Measurements from ENCODE around the gene ZNFX1. TPM values are rescaled to one million over a fixed set of nuclear protein-coding genes. Genes with fewer than 3 reads are reported as not detected.

ZNFX1 gene
- total RNA-seq = 10 to 100 TPM; 14.5 to 39.6 (median 31.1) TPM
- polyA plus RNA-seq = 10 to 100 TPM; 10.7 to 21.9 (median 10.7) TPM
- long read RNA-seq, donor 1 = 0 reads
- long read RNA-seq, donor 2 = 0 reads
- long read RNA-seq, donor 3, partial matches to known transcripts = 109 of 381 reads
- long read RNA-seq, donor 3, other reads (novel, unspliced or antisense) = 272 of 381 reads
- long read RNA-seq, donor 4, partial matches to known transcripts = 10 of 14 reads
- long read RNA-seq, donor 4, other reads (novel, unspliced or antisense) = 4 of 14 reads
- long read RNA-seq, donor 5, partial matches to known transcripts = 2 of 14 reads
- long read RNA-seq, donor 5, other reads (novel, unspliced or antisense) = 12 of 14 reads
- long read RNA-seq, donor 6, partial matches to known transcripts = 5 of 6 reads
- long read RNA-seq, donor 6, other reads (novel, unspliced or antisense) = 1 of 6 reads
- long read RNA-seq, donor 7 = 0 reads
- long read RNA-seq, donor 8, partial matches to known transcripts = 339 of 569 reads
- long read RNA-seq, donor 8, other reads (novel, unspliced or antisense) = 230 of 569 reads
- long read RNA-seq, donor 9, partial matches to known transcripts = 139 of 449 reads
- long read RNA-seq, donor 9, other reads (novel, unspliced or antisense) = 310 of 449 reads
- long read RNA-seq, donor 10, partial matches to known transcripts = 138 of 253 reads
- long read RNA-seq, donor 10, other reads (novel, unspliced or antisense) = 115 of 253 reads

- intact Hi-C loops (cut with DNase I) = no loop called here
- H3K36me3 ChIP-seq (replicated peaks in 1 of 2) = peaks cover 0 to 55% of the 10 kb centered on the region in 2 donors
- no peaks in the 10 kb centered on the region for H3K27me3 ChIP-seq
- WGBS, 4 donors = 0 to 1% (median 0%) methylated on average over 19 to 80 of the region's 80 CpGs
- H3K4me1 ChIP-seq (replicated peaks in 1 of 2) = peaks cover 29 to 55% of the 10 kb centered on the region in 2 donors
- DNase-seq = peak; percentile 99 to 100 (median 99)
- peak within 1 kb of the TSS; percentile 85 to 98 (median 98) for H3K27ac ChIP-seq
- H3K9me3 ChIP-seq (replicated peaks in 1 of 3) = peaks cover 0 to 23% (median 0%) of the 10 kb centered on the region in 3 donors
- H3K4me3 ChIP-seq = peak within 1 kb of the TSS; percentile 76 to 89 (median 80)
- TF ChIP-seq CTCF (IDR thresholded peaks at IDR 0.05) = peak in 1 of 6 experiments; percentile 12
- peak; percentile 98 for TF ChIP-seq POLR2A (IDR thresholded peaks at IDR 0.05)
Observed at GRCh38 chr20:49278036-49278817, at the start of gene ZNFX1. TSS of gene ZNFX1 (minus strand) at chr20:49278057. CDS start at chr20:49275839, 2,218 bp downstream.

- Histone ChIP-seq H3K4me1 (replicated peaks in 1 of 2) (no peaks in the 10 kb centered on the region), H3K36me3 (replicated peaks in 1 of 2) (no peaks in the 10 kb centered on the region), H3K4me3 (no peak overlapping the region), H3K27ac (no peak overlapping the region), H3K27me3 (no peaks in the 10 kb centered on the region), H3K9me3 (replicated peaks in 1 of 3) (no peaks in the 10 kb centered on the region)
- no peak for DNase-seq
- WGBS, 4 donors = 42 to 56% (median 43%) methylated on average over 10 of the region's 10 CpGs
- no peak for TF ChIP-seq CTCF (IDR thresholded peaks at IDR 0.05)
- no peak for TF ChIP-seq POLR2A (IDR thresholded peaks at IDR 0.05)
- intact Hi-C loops (cut with DNase I) = loop anchor here in 1 of 2 donors (10.0 kb wide), 1 partner anchor 81 kb away; no protein-coding TSS in a partner anchor
Observed at GRCh38 chr20:49326026-49326425, 48.2 kb upstream of the ZNFX1 start.

- 74 to 83% (median 79%) methylated on average over 5 of the region's 5 CpGs for WGBS, 4 donors
- H3K27me3 ChIP-seq = peaks cover 5% of the 10 kb centered on the region
Observed at GRCh38 chr20:49324306-49324705, 46.4 kb upstream of the ZNFX1 start.

More at GRCh38 chr20:49324306-49324705, 46.4 kb upstream of the ZNFX1 start:
- TF ChIP-seq CTCF (IDR thresholded peaks at IDR 0.05) (no peak), POLR2A (IDR thresholded peaks at IDR 0.05) (no peak)
- Histone ChIP-seq H3K4me3 (no peak overlapping the region), H3K36me3 (replicated peaks in 1 of 2) (no peaks in the 10 kb centered on the region), H3K27ac (no peak overlapping the region), H3K9me3 (replicated peaks in 1 of 3) (no peaks in the 10 kb centered on the region), H3K4me1 (replicated peaks in 1 of 2) (peaks cover 0 to under 1% of the 10 kb centered on the region in 2 donors)
- intact Hi-C loops (cut with DNase I) = loop anchor here in 1 of 2 donors (10.0 kb wide), 1 partner anchor 80 kb away; no protein-coding TSS in a partner anchor
- DNase-seq = no peak
